Measurements from ENCODE around the gene CYSTM1. TPM values are rescaled to one million over a fixed set of nuclear protein-coding genes. Genes with fewer than 3 reads are reported as not detected.

Gene CYSTM1
- total RNA-seq, 2 experiments from 2014 or later, result 22.3 to 25.1 TPM

- DNase-seq, result no peak
- intact Hi-C loops (cut with micrococcal nuclease), result no loop called here
- no peak overlapping the region for H3K27ac Mint-ChIP-seq
Observed at GRCh38 chr5:140165101-140165922, 9.7 kb upstream of the CYSTM1 start.

DNA sequence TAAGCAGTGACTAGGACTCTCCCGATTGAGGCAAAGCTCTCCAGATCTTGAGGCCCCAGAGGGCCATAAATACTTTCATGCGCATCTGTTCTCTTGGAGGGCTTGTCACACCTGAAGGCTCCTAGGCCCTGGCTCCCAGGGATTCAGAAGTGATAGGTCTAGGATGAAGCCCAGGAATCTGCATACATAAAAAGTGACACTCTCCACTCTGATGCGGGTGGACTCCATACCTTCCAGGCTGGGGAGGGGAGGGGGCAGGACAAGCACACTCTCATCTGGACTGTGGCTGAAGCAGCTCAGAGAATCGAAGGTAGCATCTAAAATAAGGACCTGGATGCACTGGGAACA is 9.1 kb upstream of the CYSTM1 start:
- H3K27me3 Mint-ChIP-seq (ENCODE audit: low read depth), result no peaks in the 10 kb centered on the region
- CTCF ChIA-PET, result no interaction called here
- intact Hi-C loops (cut with micrococcal nuclease), result no loop called here

More at GRCh38 chr5:140165101-140165922, 9.7 kb upstream of the CYSTM1 start:
- no peaks in the 10 kb centered on the region for H3K36me3 Mint-ChIP-seq (ENCODE audit: low read depth)
- no peak overlapping the region for H3K4me3 Mint-ChIP-seq
- H3K27me3 Mint-ChIP-seq (ENCODE audit: low read depth), result no peaks in the 10 kb centered on the region
- H3K9me3 Mint-ChIP-seq, result no peaks in the 10 kb centered on the region
- CTCF ChIA-PET, result no interaction called here
- H3K4me1 Mint-ChIP-seq (ENCODE audit: low read depth), result no peaks in the 10 kb centered on the region

DNA sequence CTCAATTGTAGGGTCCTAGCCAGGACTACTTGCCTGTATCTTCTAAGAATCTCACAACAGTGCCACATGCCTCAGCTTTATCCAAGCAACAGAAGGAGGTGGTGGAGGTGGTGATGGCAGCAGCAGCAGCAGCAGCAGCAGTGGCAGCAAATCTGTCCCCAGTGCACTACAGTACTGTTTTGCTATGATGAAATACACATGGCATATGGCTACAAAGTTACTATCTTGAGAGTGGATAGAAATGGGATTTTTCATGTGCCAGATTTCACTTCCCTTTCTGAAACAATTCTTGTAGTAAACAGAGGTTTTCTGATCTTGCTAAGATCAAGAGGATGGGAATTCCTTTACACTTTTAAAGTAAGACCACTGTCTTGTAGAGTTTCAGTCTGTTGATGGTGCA is 8.1 kb upstream of the CYSTM1 start:
- intact Hi-C loops (cut with micrococcal nuclease), result no loop called here
- no peak overlapping the region for H3K27ac Mint-ChIP-seq
- H3K27me3 Mint-ChIP-seq (ENCODE audit: low read depth), result no peaks in the 10 kb centered on the region
- H3K4me1 Mint-ChIP-seq (ENCODE audit: low read depth), result no peaks in the 10 kb centered on the region
- DNase-seq, result no peak
- CTCF ChIA-PET, result no interaction called here
- H3K9me3 Mint-ChIP-seq, result no peaks in the 10 kb centered on the region
- H3K4me3 Mint-ChIP-seq, result no peak overlapping the region
- no peaks in the 10 kb centered on the region for H3K36me3 Mint-ChIP-seq (ENCODE audit: low read depth)

More for the DNA sequence above, 9.1 kb upstream of the CYSTM1 start:
- H3K4me1 Mint-ChIP-seq (ENCODE audit: low read depth), result no peaks in the 10 kb centered on the region
- no peak overlapping the region for H3K27ac Mint-ChIP-seq
- DNase-seq, result no peak
- H3K9me3 Mint-ChIP-seq, result no peaks in the 10 kb centered on the region
- H3K36me3 Mint-ChIP-seq (ENCODE audit: low read depth), result no peaks in the 10 kb centered on the region
- H3K4me3 Mint-ChIP-seq, result no peak overlapping the region

DNA sequence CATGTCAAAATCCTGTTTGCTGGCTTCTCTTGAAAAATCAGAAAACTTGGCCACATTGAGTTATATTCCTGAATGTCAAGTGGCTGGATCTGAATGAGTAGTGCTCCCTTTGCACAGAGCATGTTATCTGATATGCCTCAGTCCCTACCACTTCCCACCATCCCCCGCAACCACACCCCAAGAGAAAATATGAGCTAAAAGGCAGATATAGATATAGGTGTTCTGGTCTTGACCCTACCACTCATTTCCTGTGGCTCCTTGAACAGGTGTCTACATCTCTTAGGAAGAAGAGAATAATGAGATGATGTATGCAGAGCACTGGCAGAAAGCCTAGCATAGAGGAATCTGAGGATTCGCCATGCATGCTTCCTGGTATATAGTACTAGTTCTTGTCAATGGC is 6.6 kb upstream of the CYSTM1 start:
- intact Hi-C loops (cut with micrococcal nuclease), result no loop called here
- Mint-ChIP-seq H3K27me3 (ENCODE audit: low read depth) (no peaks in the 10 kb centered on the region), H3K27ac (no peak overlapping the region), H3K4me1 (ENCODE audit: low read depth) (no peaks in the 10 kb centered on the region), H3K36me3 (ENCODE audit: low read depth) (no peaks in the 10 kb centered on the region), H3K4me3 (no peak overlapping the region), H3K9me3 (no peaks in the 10 kb centered on the region)
- no peak for DNase-seq
- CTCF ChIA-PET, result no interaction called here

DNA sequence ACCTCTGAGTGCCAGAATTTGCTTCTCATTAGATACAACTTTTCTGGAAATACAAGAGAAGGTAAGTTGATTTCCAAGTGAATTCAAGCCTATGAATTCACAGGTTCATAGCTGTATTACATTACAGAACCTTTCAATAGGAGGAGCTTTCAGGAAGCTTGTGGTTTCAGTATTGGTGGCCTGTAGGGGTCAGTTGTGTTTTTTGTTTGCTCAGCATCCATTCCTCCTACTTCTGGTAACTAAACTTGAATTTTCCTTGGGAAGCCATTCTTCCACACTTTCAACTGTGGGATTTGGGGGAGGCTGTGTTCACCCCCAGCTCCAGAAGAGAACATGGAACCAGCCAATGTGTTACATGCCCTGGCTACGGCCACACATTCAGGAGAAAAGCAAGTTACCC is 5.6 kb upstream of the CYSTM1 start:
- DNase-seq, result no peak
- CTCF ChIA-PET, result interaction anchor here (0.6 to 1.6 kb wide), 4 partner anchors 13 to 95 kb away, joined by 3 to 7 read pairs (median 4); no protein-coding TSS in a partner anchor
- H3K27ac Mint-ChIP-seq, result no peak overlapping the region
- peaks cover 6% of the 10 kb centered on the region for H3K4me1 Mint-ChIP-seq (ENCODE audit: low read depth)
- H3K4me3 Mint-ChIP-seq, result no peak overlapping the region
- no peaks in the 10 kb centered on the region for H3K27me3 Mint-ChIP-seq (ENCODE audit: low read depth)
- no peaks in the 10 kb centered on the region for H3K36me3 Mint-ChIP-seq (ENCODE audit: low read depth)
- no peaks in the 10 kb centered on the region for H3K9me3 Mint-ChIP-seq
- intact Hi-C loops (cut with micrococcal nuclease), result no loop called here

DNA sequence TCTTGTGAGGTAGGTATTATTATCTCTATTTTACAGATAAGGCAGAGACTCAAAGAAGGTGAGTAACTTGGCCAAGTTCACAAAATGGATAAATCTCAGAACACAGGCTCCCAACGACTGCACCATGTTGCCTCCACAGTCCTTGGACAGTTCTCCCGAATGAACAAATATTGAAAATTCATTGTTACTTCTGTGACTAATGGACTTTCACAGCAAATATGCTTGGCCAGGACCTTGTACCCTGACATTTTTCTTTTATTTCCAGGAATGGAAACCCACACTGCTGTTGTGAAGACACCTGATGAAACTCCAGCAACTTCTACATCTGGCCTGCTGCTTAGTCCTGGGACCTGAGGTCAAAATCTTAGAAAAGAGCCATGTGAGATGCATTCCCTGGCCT is 2.5 kb upstream of the CYSTM1 start:
- Mint-ChIP-seq H3K27ac (no peak overlapping the region), H3K27me3 (ENCODE audit: low read depth) (peaks cover 2% of the 10 kb centered on the region), H3K9me3 (no peaks in the 10 kb centered on the region), H3K36me3 (ENCODE audit: low read depth) (no peaks in the 10 kb centered on the region), H3K4me3 (no peak overlapping the region), H3K4me1 (ENCODE audit: low read depth) (peaks cover 12% of the 10 kb centered on the region)
- CTCF ChIA-PET, result no interaction called here
- intact Hi-C loops (cut with micrococcal nuclease), result no loop called here
- DNase-seq, result no peak

DNA sequence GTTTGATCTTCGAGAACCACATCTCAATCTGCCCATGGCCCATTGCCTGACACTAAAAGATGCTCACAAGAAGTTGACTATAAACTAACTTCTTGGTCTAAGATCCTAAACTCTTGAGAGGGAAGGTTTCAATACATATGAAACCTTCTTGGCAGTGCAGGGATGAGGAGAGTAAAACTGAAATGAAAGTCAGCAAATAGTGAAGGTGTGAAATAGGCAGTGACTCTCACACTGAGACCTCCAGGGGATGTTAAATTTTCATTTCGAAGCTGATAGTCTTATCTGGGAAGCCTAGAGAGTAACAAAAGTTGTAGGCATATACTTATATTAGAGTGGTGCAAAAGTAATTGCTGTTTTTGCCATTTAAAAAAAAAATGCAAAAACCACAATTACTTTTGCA is 974 bp upstream of the CYSTM1 start:
- CTCF ChIA-PET, result interaction anchor here (0.6 to 2.0 kb wide), 8 partner anchors 28 to 1595 kb away, joined by 3 to 6 read pairs (median 3); partner anchors contain the start of gene ANKHD1
- Mint-ChIP-seq H3K36me3 (ENCODE audit: low read depth) (no peaks in the 10 kb centered on the region), H3K4me1 (ENCODE audit: low read depth) (peaks cover 12% of the 10 kb centered on the region), H3K27me3 (ENCODE audit: low read depth) (peaks cover 2% of the 10 kb centered on the region), H3K27ac (no peak overlapping the region), H3K9me3 (no peaks in the 10 kb centered on the region), H3K4me3 (peak overlapping the region; percentile 92)
- no peak for DNase-seq
- intact Hi-C loops (cut with micrococcal nuclease), result loop anchor here (2.0 kb wide), 2 partner anchors 129 to 171 kb away; partner anchors contain the start of gene PFDN1

GRCh38 chr5:140175367-140176030 is 511 bp downstream of the CYSTM1 start:
- peak; percentile 77 for DNase-seq
- H3K27ac Mint-ChIP-seq, result no peak overlapping the region
- intact Hi-C loops (cut with micrococcal nuclease), result loop anchor here (1.0 to 5.0 kb wide), 7 partner anchors 46 to 489 kb away; partner anchors contain the start of genes ANKHD1, APBB3, PFDN1 and SLC35A4
- peak overlapping the region; percentile 92 for H3K4me3 Mint-ChIP-seq
- peaks cover 12% of the 10 kb centered on the region for H3K4me1 Mint-ChIP-seq (ENCODE audit: low read depth)
- no peaks in the 10 kb centered on the region for H3K36me3 Mint-ChIP-seq (ENCODE audit: low read depth)
- H3K27me3 Mint-ChIP-seq (ENCODE audit: low read depth), result peaks cover 2% of the 10 kb centered on the region
- H3K9me3 Mint-ChIP-seq, result no peaks in the 10 kb centered on the region
- CTCF ChIA-PET, result interaction anchor here (1.5 to 2.0 kb wide), 3 partner anchors 30 to 226 kb away, joined by 3 to 5 read pairs (median 3); partner anchors contain the start of gene ANKHD1

GRCh38 chr5:140176031-140176387 is 1.0 kb downstream of the CYSTM1 start:
- H3K9me3 Mint-ChIP-seq, result no peaks in the 10 kb centered on the region
- peak overlapping the region; percentile 89 for H3K4me3 Mint-ChIP-seq
- CTCF ChIA-PET, result interaction anchor here (1.5 kb wide), 1 partner anchor 30 kb away, joined by 3 read pairs; no protein-coding TSS in a partner anchor
- H3K36me3 Mint-ChIP-seq (ENCODE audit: low read depth), result no peaks in the 10 kb centered on the region
- intact Hi-C loops (cut with micrococcal nuclease), result loop anchor here (5.0 kb wide), 1 partner anchor 386 kb away; the partner anchor contains the start of genes APBB3 and SLC35A4
- DNase-seq, result no peak
- peaks cover 12% of the 10 kb centered on the region for H3K4me1 Mint-ChIP-seq (ENCODE audit: low read depth)
- H3K27ac Mint-ChIP-seq, result no peak overlapping the region
- H3K27me3 Mint-ChIP-seq (ENCODE audit: low read depth), result peaks cover 2% of the 10 kb centered on the region

GRCh38 chr5:140178086-140178410 is 3.1 kb downstream of the CYSTM1 start:
- Mint-ChIP-seq H3K4me3 (no peak overlapping the region), H3K4me1 (ENCODE audit: low read depth) (peaks cover 12% of the 10 kb centered on the region), H3K27ac (no peak overlapping the region), H3K27me3 (ENCODE audit: low read depth) (peaks cover 2% of the 10 kb centered on the region), H3K36me3 (ENCODE audit: low read depth) (no peaks in the 10 kb centered on the region), H3K9me3 (no peaks in the 10 kb centered on the region)
- CTCF ChIA-PET, result interaction anchor here (0.8 to 1.4 kb wide), 3 partner anchors 20 to 209 kb away, joined by 3 to 4 read pairs (median 4); no protein-coding TSS in a partner anchor
- intact Hi-C loops (cut with micrococcal nuclease), result loop anchor here (5.0 kb wide), 1 partner anchor 384 kb away; the partner anchor contains the start of genes APBB3 and SLC35A4
- no peak for DNase-seq

DNA sequence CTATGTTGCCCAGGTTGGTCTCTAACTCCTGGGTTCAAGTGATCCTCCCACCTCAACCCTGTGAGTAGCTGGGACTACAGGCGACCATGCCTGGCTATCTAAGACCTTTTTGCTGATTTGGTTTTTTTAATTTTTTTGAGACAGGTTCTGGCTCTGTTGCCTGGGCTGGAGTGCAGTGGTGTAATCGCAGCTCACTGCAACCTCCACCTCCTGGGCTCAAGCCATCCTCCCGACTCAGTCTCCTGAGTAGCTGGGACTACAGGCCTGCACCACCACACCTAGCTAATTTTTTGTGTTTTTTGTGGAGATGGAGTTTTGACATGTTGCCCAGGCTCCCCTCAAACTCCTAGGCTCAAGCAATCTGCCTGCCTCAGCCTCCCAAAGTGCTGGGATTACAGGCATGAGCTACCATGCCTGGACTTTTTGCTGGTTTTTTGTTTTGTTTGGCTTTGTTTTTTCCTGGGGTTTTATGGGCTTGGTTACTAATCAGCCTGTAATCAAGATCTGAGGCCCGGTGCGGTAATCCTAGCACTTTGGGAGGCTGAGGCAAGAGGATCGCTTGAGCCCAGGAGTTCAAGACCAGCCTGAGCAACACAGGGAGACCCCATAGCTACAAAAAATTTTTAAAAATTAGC is 3.6 kb downstream of the CYSTM1 start:
- peaks cover 12% of the 10 kb centered on the region for H3K4me1 Mint-ChIP-seq (ENCODE audit: low read depth)
- CTCF ChIA-PET, result interaction anchor here (0.8 to 1.4 kb wide), 3 partner anchors 21 to 210 kb away, joined by 3 to 4 read pairs (median 4); no protein-coding TSS in a partner anchor
- H3K36me3 Mint-ChIP-seq (ENCODE audit: low read depth), result no peaks in the 10 kb centered on the region
- H3K27me3 Mint-ChIP-seq (ENCODE audit: low read depth), result peaks cover 2% of the 10 kb centered on the region
- H3K4me3 Mint-ChIP-seq, result no peak overlapping the region
- no peaks in the 10 kb centered on the region for H3K9me3 Mint-ChIP-seq
- intact Hi-C loops (cut with micrococcal nuclease), result loop anchor here (5.0 kb wide), 1 partner anchor 384 kb away; the partner anchor contains the start of genes APBB3 and SLC35A4
- DNase-seq, result no peak
- H3K27ac Mint-ChIP-seq, result no peak overlapping the region

- CTCF ChIA-PET, result interaction anchor here (0.6 to 1.1 kb wide), 2 partner anchors 36 to 171 kb away, joined by 4 to 5 read pairs; no protein-coding TSS in a partner anchor
Observed at GRCh38 chr5:140181002-140181483, 6.1 kb downstream of the CYSTM1 start.

More at GRCh38 chr5:140181002-140181483, 6.1 kb downstream of the CYSTM1 start:
- intact Hi-C loops (cut with micrococcal nuclease), result no loop called here
- Mint-ChIP-seq H3K4me1 (ENCODE audit: low read depth) (peaks cover 1% of the 10 kb centered on the region), H3K36me3 (ENCODE audit: low read depth) (no peaks in the 10 kb centered on the region), H3K9me3 (no peaks in the 10 kb centered on the region), H3K27ac (no peak overlapping the region), H3K4me3 (no peak overlapping the region), H3K27me3 (ENCODE audit: low read depth) (no peaks in the 10 kb centered on the region)
- DNase-seq, result no peak

Data from activated naive CD4-positive, alpha-beta T cell treated with anti-CD3 and anti-CD28 coated beads for 36 hours (primary cell).